GM18498 (cell line): Measurements from ENCODE around the gene HELZ2.
"Not testable (repeated sequence)": the region's sequence is repeated elsewhere in the genome, so short reads cannot be mapped to it uniquely, and the experiment has no call there.

Experiments
- ATAC-seq: cut with Tn5 transposase; IDR thresholded peaks from one replicate; pipeline ENCODE4 v1.9.1; 2021; ENCODE audit warnings: mild to moderate bottlenecking, moderate library complexity; ENCODE audit not compliant: unreplicated experiment

The HELZ2 gene

DNA sequence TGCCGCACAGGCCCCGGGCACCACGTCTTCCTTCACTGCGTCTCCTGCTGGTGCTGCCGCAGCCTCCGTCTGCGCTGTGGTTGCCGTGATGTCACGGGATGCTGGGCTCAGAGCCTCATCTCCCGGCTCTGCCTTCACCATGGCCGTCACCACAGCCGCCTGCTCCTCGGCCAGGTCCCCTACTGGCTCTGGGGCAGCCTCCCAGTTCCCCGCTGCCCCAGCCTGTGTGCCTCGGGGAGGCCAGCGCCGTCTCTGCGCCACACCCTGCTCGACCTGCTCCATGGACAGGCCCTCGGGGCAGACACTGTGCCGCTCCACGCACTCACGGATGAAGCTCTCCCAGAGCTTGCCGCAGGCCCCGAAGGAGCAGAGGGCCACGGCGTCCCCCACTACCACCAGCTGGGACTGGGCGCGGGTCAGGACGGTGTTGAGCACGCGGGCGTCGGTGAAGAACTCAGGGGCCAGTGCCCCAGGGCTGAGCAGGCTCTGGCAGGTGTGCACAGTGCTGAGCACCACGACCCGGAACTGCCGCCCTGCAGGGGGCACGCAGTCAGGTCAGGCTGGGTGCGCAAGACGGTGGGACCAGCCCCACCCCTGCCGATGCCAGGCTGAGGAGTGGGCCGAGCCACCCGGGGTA is 8.2 kb downstream of the HELZ2 start:
- ATAC-seq, result no peak

DNA sequence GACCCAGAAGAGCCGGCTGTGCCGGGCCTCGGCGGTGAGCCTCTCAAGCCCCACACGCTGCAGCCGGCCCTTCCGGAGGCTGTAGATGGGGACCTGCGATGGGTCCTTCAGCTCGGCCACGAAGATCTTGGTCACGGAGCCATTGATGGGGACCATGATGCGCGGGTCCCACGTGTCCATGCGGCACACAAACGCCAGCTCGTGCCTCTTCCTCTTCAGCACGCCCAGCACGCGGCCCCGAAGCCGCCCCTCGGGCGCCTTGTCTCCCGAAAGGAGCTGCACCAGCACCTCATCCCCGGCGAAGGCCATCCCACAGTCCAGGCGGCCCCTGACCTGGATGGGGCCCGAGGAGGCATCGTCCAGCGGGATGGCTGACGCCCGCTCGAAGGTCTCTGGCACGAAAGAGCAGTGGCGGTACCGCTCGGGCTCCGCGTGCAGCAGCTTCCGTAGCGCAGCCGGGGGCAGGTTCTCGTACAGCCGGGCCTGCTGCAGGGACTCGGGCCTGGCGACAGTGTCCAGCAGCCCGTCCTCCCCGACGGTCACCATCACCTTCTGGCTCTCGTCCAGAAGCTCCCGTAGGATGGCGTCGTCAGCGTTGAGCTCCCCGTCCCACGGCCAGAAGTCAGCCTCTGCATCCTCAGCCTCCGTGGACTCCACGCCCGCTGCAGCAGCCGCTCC is 8.9 kb downstream of the HELZ2 start:
- no peak for ATAC-seq

DNA sequence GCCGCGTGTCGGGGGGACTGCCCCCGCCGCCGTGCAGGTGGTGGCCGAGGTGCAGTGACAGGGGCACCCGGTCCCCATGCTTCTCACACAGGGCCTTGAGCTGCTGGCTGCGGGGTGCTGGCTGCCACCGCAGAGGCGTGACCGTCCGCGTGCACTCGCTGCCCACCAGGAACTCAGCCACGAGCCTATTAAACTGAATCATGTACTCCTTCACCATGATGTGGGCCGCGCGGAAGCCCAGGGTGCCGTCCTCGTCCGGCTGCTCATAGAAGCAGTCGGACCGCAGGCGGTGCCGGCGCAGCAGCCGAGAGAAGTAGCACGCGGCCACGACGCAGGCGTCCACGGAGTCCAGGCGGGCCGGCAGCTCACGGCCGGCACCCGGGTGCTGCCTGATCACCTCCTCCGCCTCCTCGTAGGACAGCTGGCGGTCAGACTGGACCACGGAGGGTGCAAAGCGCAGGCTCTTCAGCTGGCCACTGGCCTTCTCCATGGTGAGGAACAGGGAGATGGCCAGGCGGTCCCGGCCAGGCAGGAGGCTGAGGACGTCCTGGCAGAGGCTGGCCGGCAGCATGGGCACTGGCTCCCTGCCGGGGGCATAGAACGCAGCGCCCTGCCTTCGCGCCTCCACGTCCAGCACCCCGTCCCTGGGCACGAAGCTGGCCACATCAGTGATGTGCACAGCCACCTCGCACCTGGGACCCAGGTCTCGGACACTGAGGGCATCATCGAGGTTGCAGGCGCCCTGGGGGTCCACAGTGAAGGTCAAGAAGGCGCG is 9.8 kb downstream of the HELZ2 start:
- ATAC-seq, result no peak

DNA sequence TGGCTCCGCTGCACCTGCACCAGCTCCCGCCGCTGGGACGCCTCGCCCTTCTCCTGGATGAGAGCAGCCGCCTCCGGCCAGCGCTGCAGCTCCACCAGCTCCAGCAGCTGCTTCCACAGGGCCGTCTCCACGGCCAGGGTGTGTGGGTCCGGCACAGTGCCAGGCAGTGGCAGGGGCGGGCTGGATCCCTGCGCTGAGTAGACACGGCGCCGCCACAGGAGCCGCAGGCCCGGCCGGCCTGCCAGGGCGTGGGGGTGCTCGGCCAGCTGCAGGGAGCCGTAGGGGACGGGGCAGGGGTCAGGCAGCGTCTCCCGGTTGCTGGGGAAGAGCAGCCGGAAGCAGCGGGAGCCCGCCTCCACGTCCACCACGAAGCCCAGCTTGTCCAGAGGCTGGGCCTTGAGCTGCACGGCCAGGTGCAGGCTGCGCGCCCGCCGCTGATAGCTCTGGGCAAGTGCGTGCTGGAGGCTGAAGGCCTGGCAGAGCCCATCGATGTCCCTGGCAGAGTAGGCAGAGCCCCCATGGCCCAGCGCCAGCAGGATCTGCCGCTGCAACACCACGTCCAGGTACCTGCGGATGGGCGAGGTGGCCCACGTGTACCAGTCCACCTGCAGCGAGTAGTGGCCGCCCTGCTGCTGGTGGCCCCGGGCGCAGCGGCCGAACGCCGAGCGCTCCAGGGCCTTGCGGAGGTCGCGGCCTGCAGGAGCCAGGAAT is 10.7 kb downstream of the HELZ2 start:
- ATAC-seq, result no peak

DNA sequence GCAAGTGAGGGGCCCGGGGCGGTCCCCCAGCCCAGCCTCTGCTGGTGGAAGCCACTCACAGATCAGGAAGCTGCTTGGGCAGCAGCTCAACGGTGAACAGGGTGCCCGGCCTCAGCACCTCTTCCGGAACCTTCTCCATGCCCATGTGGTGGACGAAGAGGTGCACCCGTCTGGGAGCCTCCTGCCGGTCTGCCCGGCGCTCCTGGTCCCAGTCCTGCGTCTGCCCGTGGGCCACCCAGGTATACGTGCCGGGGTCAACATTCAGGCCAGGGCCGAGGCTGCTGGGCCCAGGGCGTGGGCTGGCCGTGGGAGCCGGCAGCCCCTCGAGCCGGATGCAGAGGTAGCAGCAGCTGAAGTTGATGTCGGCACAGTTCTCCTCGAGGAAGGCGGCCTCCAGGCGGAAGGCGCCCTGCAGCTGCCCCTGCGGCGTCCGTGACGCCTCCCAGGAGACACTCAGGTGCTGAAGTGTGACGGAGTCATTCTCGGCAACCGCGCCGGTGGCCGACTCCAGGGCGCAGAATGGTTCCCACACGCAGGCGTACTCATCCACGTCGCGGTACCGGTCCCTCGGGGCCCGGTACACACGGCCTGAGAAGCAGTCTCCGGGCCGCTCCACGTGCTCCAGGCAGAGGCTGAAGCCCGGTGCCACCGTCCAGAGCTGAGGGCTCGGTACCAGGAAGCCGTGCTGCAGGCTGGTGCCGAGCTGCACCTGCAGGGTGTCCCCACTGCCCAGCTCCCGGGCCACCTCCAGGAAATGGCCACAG is 11.4 kb downstream of the HELZ2 start:
- ATAC-seq, result no peak

DNA sequence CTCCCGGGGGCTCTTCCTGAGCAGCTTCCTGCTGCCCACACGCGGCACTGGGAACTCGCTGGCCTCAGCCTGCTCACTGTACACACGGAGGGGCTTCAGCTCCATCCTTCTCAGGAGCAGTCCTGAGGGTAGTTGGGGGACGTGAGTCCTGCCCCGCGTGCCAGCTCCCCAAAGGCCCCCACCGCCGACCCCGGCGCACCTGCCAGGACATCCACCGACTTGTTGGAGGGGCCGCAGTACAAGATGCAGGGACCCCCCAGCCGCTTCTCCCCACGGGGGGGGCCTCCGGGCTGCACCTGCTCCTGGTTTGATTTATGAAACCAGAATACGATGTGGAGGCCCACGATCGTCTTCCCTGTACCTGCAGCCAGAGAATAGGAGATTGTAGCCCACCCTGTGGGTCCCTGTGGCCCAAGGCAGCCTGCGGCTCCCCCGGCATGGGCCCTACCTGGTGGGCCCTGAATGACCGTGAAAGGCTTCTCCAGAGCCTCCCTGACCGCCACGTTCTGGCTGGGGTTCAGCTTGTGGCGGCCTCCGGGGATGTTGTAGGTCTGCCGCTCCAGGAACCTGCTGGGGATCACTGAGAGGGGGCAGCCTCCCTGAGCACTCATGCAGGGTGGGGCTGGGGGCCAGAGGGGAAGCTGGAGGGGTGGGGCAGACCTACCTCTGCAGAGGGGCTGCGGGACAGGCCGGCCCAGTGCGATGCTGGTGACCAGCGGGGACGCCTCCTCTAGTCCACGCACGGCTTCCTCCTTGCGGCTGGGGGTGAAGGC is 12.2 kb downstream of the HELZ2 start:
- no peak for ATAC-seq

DNA sequence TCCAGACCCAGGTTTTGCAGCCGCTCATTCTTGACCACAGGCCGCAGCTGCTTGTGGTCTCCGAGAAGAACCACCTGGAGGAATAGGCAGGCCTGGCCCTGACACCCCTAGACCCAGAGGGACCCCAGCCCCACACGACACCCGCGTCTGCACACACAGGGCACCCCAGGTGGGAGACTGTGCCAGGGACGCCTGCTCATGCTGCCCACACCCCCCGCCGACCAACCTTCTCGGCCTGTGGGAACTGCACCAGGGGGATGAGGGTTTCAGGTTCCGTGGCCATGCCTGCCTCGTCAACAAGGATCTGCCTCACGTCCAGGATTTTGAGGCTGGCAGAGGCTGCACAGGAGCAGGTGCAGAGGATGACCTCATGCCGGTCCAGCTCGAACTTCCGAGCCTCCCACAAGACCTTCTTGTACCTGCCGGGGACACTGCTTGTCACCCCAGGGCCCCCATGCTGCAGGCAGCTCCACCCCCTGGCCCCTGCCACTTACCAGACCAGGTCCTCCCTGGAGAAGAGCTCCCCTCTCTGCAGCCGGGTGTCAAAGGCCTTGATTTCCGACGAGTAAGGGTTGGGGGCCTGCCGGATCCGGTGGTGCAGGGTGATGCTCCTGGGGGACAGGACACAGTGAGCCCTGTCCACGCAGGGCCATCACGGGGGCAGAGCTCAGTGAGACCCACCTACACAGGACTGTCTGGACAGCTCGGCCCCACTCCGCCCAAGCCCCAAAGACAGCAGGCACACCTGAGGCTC is 13.0 kb downstream of the HELZ2 start:
- ATAC-seq, result no peak

DNA sequence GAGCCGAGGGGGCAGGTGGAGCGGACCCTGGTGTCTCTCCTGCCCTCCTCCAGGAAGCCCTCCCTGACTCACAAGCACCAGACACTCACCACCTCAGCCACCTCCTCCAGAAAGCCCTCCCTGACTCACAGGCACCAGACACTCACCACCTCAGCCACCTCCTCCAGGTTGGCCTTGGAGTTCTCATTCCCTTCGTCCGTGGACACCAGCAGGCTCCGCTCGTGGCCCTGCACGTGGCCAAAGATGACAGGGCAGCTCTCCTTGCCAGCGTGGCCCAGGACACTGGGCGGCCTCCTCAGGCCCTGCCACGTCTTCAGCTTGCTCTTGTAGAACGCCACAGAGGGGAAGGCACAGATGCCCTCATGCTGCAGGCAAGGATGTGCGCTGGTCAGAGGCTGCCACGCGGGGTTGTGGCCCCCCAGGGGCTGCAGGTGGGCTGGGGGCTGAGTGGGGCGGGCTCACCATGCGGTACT is 13.7 kb downstream of the HELZ2 start:
- no peak for ATAC-seq

DNA sequence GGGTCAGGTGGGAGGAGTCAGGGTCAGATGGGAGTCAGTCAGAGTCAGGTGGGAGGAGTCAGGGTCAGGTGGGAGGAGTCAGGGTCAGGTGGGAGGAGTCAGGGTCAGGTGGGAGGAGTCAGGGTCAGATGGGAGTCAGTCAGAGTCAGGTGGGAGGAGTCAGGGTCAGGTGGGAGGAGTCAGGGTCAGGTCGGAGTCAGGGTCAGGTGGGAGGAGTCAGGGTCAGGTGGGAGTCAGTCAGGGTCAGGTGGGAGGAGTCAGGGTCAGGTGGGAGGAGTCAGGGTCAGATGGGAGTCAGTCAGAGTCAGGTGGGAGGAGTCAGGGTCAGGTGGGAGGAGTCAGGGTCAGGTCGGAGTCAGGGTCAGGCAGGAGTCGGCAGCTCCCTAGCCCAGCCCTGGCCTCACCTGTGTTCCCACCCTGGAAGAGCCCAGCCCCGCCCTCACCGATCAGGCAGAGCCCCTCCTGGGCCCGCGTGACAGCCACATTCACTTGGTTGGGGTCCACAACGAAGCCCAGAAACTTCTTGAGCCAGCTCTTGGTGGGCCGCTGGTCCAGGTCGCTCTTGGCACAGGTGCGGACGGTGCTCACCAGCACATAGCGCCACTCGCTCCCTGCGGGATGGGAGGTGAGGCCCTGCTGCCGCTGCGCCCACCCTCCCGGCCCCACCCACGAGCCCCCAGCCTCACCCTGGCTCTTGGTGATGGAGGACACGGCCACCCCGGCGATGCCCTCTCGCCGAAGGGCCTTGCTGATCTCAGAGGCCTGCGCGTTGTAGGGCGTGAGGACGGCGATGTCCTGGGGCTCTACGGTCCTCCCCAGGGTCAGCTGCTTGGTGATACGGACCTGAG is 14.3 kb downstream of the HELZ2 start:
- not testable (repeated sequence) for ATAC-seq

DNA sequence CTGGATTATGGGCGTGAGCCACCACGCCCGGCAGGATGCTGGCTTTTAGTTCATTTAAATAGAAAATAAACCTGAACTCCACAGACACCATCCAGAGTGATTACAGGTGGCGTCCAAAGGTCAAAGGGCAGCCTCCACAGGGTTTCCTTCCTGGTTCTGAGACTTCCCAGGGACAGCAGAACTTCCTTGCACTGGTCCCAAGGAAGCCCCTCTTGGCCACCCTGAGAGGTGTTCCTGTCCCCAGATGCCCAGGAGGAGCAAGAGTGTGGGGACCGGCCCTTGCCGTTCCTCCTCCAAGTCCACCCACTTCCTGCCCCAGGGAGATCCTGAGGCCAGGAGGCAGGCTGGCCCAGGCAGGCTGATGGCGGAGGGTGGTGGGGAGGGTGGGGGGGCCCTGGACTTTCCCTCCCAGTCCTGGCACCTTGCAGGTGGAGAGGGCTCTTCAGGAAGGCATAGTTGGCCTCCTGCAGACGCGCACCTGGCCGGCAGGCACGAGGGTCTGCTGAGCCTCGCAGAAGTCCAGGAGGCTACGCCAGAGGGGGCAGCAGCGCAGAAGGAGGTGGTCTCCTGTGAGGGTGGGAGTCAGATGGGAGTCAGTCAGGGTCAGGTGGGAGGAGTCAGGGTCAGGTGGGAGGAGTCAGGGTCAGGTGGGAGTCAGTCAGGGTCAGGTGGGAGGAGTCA is 15.1 kb downstream of the HELZ2 start:
- ATAC-seq, result no peak

DNA sequence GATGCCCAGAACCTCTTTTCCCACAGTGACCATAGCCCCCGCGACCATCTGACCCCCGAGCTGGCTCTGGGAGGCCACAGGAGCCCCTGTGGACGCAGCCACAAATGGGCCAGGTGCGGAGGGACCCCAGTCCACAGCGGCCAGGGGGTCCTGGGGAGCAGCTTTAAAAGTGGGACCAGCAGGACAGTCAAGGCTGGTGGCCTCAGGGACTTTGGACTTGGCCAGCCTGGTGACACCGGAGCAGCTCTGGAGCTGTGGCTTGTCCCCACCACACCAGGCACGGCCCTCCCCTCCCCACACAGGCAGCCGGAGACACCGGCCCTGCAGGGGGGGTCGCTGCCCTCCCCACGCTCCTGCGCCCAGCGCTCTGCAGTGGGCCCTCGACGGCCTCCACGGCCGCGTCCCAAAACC is 16.6 kb downstream of the HELZ2 start:
- ATAC-seq, result no peak

DNA sequence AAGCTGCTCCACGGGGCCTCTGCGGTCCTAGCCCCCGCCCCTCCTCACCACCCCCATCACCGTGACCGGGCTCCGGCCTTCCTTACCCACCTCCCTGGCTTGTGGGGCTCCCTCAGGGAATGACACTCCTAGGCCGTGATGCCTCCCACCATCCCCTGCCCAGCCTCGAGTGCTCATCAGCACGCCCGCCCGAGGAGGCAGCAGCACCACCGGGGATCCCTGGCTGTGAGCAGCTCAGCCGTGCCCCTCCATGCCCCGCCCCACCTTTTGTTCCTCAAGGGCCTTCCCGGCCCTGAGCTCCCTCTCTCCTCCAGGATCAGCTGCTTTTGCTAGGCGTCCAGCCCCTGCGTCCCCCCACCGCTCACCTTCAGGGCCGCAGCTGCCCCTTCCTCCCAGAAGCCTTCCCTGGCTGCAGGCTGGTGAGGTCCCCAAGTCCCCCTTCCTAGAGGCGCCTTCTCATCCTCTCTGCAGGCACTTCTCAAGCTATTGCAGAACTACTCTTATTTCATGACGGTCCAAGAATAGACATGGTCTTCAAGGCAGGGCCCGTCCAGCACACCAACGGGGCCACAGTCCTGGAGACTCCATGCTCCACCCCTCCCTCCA is 17.1 kb downstream of the HELZ2 start:
- ATAC-seq, result no peak

DNA sequence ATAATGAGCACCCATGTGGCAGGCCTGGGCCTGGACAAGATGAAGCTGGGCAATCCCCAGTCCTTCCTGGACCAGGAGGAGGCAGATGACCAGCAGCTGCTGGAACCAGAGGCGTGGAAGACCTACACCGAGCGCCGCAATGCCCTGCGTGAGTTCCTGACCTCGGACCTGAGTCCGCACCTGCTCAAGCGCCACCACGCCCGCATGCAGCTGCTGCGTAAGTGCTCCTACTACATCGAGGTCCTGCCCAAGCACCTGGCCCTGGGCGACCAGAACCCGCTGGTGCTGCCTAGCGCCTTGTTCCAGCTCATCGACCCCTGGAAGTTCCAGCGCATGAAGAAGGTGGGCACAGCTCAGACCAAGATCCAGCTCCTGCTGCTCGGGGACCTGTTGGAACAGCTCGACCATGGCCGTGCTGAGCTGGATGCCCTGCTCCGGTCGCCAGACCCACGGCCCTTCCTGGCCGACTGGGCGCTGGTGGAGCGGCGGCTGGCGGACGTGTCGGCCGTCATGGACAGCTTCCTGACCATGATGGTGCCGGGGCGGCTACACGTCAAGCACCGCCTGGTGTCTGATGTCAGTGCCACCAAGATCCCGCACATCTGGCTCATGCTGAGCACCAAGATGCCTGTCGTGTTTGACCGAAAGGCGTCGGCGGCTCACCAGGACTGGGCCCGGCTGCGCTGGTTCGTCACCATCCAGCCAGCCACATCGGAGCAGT is 18.2 kb downstream of the HELZ2 start:
- no peak for ATAC-seq

DNA sequence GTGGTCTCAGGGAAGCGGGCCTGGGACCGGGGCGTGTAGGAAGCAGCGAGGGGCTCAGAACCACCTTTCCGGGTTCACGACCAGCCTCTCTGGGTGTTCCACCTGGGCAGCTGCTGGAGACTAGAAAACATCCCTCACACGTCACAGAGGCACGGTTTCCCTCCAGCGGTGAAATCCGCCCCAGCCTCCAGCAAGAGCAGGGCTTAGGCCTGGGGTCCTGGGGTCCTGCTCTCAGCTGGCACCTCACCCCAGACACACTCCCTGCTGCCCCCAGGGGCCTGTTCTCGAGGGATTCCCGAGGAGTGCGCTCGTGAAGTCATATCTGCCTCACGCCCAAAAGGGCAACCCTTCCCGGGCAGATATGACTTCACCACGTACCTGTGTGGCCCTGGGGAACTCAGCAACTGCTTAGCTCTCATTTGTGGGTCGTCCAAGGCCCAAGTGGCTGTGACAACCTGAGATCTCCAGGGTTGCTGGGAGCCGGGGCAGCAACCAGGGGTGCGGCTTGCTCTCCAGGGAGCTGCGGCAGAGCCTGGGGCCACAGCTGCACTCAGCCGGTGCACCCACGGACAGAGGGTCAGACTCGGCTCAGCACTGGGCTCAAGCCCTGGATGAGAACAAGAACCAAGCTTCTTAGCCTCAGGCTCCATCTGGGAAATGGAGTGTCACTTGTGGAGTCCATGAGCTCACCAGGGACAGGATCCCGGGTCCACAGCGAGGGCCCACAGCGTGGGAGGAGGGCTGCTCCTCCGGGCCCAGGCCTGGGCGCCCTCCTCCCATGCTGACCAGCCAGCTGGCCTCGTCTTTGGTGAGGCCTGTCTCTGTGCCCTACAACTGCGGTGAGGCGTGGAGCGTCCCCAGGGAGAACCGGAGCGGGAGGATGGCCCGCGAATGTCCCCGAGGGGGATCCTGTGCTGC is 19.4 kb downstream of the HELZ2 start:
- ATAC-seq, result peak; percentile 7

DNA sequence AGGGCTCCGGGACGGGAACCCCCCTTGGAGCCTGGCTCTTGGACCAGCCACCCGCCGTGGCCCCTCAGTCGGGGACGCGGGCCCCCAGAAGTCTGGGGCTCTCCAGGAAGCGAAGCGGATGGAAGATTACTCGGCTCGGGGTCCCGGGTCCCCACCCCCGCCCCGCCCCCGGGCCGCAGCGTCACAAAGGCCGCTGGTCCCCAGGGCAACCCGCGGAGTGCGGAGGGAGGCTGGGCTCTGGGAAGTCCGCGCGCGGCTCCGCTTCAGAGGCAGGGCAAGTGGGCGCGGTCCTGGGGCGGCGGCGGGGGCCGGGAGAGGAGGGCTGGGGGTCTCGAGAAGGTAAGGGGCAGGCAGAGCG is 20.1 kb downstream of the HELZ2 start, which contains the start of gene FNDC11:
Gene FNDC11, plus strand, starts transcription at position 227 of the 358 bp plus-strand sequence. CDS start 1,505 bp downstream, outside the sequence.
- peak; percentile 32 for ATAC-seq
